GM12891 (cell line): ENCODE measurements around the gene PDHX.
A peak's percentile ranks its signal among the peaks of the same experiment; 100 is the strongest.

Experiments
- DNase-seq: peaks from one replicate; pipeline ENCODE4 v3.0.0; 2011; ENCODE audit warnings: low spot score; ENCODE audit not compliant: insufficient read length
- FAIRE-seq: peaks from 2 replicates; lab custom pipeline; 2011; peaks lifted over from hg19 to GRCh38; lab: Jason Lieb, UNC
- PAX5 ChIP-seq: IDR thresholded peaks from 2 replicates; pipeline ENCODE4 v1.6.1; 2011; ENCODE audit warnings: low read length, moderate library complexity, mild to moderate bottlenecking; ENCODE audit not compliant: insufficient read depth, severe bottlenecking
- POLR2A ChIP-seq: IDR thresholded peaks from 2 replicates; pipeline ENCODE4 v1.6.1; 2011; ENCODE audit warnings: low read depth, low read length, control low read depth
- POLR2AphosphoS5 ChIP-seq: IDR thresholded peaks from 2 replicates; pipeline ENCODE4 v1.6.1; 2011; ENCODE audit warnings: low read depth, low read length, control low read depth
- POU2F2 ChIP-seq: IDR thresholded peaks from 2 replicates; pipeline ENCODE4 v1.6.1; 2011; ENCODE audit warnings: low read depth, mild to moderate bottlenecking, control low read depth, low read length, moderate library complexity
- SPI1 ChIP-seq: IDR thresholded peaks from 2 replicates; pipeline ENCODE4 v1.6.1; 2011; ENCODE audit warnings: low read depth, low read length, control low read depth
- TAF1 ChIP-seq: IDR thresholded peaks from 2 replicates; pipeline ENCODE4 v1.6.1; 2011; ENCODE audit warnings: low read depth, low read length, control low read depth

PDHX gene

DNA sequence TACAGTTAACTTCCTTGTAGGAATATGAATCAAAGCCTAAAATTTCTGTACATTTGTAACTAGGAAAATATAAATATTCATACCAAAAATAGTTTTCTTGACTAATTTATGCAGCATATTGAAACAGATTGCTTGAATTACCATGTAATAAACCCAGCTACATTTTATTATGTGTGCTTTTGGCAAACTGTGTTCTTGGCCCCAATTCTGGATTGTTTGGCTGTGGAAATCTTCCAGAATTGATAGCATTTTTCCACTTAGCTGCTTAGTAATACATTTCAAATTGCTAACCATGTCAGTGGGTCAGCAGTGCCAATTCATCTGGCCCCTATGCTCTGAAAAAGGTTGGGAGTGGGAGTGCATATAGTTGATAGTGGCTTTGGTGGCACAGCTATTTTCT lies 32.3 kb downstream of the PDHX start:
- DNase-seq, result no peak
- no peak for TF ChIP-seq SPI1
- no peak for TF ChIP-seq POLR2AphosphoS5
- TF ChIP-seq POU2F2, result no peak
- TF ChIP-seq TAF1, result no peak
- TF ChIP-seq PAX5, result no peak
- no peak for TF ChIP-seq POLR2A
- FAIRE-seq, result no peak

DNA sequence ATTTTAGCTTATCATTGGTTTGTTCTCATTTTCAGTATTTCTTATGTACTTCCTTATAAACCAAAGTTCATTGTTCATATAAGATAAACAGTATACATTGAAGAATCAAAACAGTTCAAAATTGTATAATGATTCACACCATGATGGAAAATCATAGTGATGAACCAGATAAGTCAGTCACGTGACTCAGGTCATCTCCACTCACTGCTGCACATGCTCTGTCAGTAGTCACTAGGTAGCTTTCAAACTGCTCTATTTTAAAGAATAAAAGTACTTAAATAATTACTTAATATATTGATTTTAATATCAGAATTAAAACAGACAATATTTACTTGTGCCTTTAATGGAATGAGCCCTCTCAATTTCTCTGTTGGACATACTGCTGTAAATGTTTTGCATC lies 37.5 kb downstream of the PDHX start:
- DNase-seq (no peak), FAIRE-seq (no peak)
- no peak for TF ChIP-seq POU2F2
- TF ChIP-seq POLR2AphosphoS5, result no peak
- TF ChIP-seq SPI1, result no peak
- TF ChIP-seq TAF1, result no peak
- no peak for TF ChIP-seq PAX5
- TF ChIP-seq POLR2A, result no peak

- DNase-seq, result no peak
- no peak for TF ChIP-seq TAF1
- no peak for TF ChIP-seq POLR2A
- no peak for TF ChIP-seq POU2F2
- TF ChIP-seq PAX5, result no peak
- no peak for TF ChIP-seq SPI1
- no peak for TF ChIP-seq POLR2AphosphoS5
- FAIRE-seq, result no peak
These were observed 40.8 kb downstream of the PDHX start for GRCh38 chr11:34957206-34957605.

- TF ChIP-seq PAX5 (no peak), POLR2AphosphoS5 (no peak), POLR2A (no peak), SPI1 (no peak), TAF1 (no peak), POU2F2 (no peak)
- DNase-seq (no peak), FAIRE-seq (no peak)
These were observed 41.2 kb downstream of the PDHX start for GRCh38 chr11:34957606-34958005.

- FAIRE-seq (no peak), DNase-seq (no peak)
- no peak for TF ChIP-seq PAX5
- TF ChIP-seq POU2F2, result no peak
- TF ChIP-seq TAF1, result no peak
- TF ChIP-seq POLR2AphosphoS5, result no peak
- TF ChIP-seq POLR2A, result no peak
- no peak for TF ChIP-seq SPI1
These were observed 43.4 kb downstream of the PDHX start for GRCh38 chr11:34959770-34960169.

- no peak for TF ChIP-seq POLR2A
- no peak for TF ChIP-seq POLR2AphosphoS5
- no peak for TF ChIP-seq PAX5
- TF ChIP-seq TAF1, result no peak
- TF ChIP-seq SPI1, result no peak
- no peak for TF ChIP-seq POU2F2
- no peak for DNase-seq
- no peak for FAIRE-seq
These were observed 43.9 kb downstream of the PDHX start for GRCh38 chr11:34960277-34960676.

- TF ChIP-seq POU2F2 (no peak), POLR2AphosphoS5 (no peak), POLR2A (no peak), TAF1 (no peak), SPI1 (no peak), PAX5 (no peak)
- FAIRE-seq, result no peak
These were observed 45.6 kb downstream of the PDHX start for GRCh38 chr11:34962034-34962433.

GRCh38 chr11:34963351-34963750 lies 46.9 kb downstream of the PDHX start:
- FAIRE-seq (no peak), DNase-seq (no peak)
- TF ChIP-seq PAX5, result no peak
- TF ChIP-seq POU2F2, result no peak
- TF ChIP-seq POLR2AphosphoS5, result no peak
- TF ChIP-seq TAF1, result no peak
- TF ChIP-seq POLR2A, result no peak
- TF ChIP-seq SPI1, result no peak

More at GRCh38 chr11:34962034-34962433, 45.6 kb downstream of the PDHX start:
- no peak for DNase-seq

GRCh38 chr11:34964610-34965331 lies 48.4 kb downstream of the PDHX start:
- FAIRE-seq (peak; percentile 26), DNase-seq (no peak)
- TF ChIP-seq SPI1, result no peak
- no peak for TF ChIP-seq TAF1
